PFSK-1 (cell line): ENCODE measurements around the gene RAPH1.

Source experiments
- FOXP2 ChIP-seq: optimal IDR thresholded peaks from 2 replicates; pipeline ENCODE3; 2011; ENCODE audit warnings: borderline replicate concordance, control low read depth, inconsistent platforms; ENCODE audit not compliant: insufficient read depth; ENCODE audit errors: extremely low read length, extremely low read depth
- POLR2AphosphoS5 ChIP-seq: IDR thresholded peaks from 2 replicates; pipeline ENCODE4 v1.6.1; 2012; ENCODE audit warnings: low read depth, mild to moderate bottlenecking, control low read depth, low read length, moderate library complexity
- SIN3A ChIP-seq: IDR thresholded peaks from 2 replicates; pipeline ENCODE4 v1.6.1; 2012; ENCODE audit warnings: mild to moderate bottlenecking, low read length, moderate library complexity, borderline replicate concordance; ENCODE audit not compliant: insufficient read depth
- TAF1 ChIP-seq: IDR thresholded peaks from 2 replicates; pipeline ENCODE4 v1.6.1; 2012; ENCODE audit warnings: low read length, control low read depth, borderline replicate concordance; ENCODE audit not compliant: insufficient read depth
- TF ChIP-seq, protein P1 (sequence below), 2 experiments: IDR thresholded peaks; 2 replicates each; pipeline versions ENCODE4 v1.6.1 to v1.8.0; 2011 to 2012; ENCODE audit warnings: low read depth in 2 of 2, low read length in 2 of 2, control low read depth in 1 of 2, inconsistent platforms in 1 of 2, mild to moderate bottlenecking in 1 of 2, moderate library complexity in 1 of 2; ENCODE audit not compliant: insufficient read depth in 1 of 2

Gene RAPH1

GRCh38 chr2:203413796-203414195 is 121.3 kb downstream of the RAPH1 start:
- no peak for TF ChIP-seq FOXP2
- no peak for TF ChIP-seq TAF1
- TF ChIP-seq POLR2AphosphoS5 = no peak
- TF ChIP-seq SIN3A = no peak
- TF ChIP-seq, protein P1, sequence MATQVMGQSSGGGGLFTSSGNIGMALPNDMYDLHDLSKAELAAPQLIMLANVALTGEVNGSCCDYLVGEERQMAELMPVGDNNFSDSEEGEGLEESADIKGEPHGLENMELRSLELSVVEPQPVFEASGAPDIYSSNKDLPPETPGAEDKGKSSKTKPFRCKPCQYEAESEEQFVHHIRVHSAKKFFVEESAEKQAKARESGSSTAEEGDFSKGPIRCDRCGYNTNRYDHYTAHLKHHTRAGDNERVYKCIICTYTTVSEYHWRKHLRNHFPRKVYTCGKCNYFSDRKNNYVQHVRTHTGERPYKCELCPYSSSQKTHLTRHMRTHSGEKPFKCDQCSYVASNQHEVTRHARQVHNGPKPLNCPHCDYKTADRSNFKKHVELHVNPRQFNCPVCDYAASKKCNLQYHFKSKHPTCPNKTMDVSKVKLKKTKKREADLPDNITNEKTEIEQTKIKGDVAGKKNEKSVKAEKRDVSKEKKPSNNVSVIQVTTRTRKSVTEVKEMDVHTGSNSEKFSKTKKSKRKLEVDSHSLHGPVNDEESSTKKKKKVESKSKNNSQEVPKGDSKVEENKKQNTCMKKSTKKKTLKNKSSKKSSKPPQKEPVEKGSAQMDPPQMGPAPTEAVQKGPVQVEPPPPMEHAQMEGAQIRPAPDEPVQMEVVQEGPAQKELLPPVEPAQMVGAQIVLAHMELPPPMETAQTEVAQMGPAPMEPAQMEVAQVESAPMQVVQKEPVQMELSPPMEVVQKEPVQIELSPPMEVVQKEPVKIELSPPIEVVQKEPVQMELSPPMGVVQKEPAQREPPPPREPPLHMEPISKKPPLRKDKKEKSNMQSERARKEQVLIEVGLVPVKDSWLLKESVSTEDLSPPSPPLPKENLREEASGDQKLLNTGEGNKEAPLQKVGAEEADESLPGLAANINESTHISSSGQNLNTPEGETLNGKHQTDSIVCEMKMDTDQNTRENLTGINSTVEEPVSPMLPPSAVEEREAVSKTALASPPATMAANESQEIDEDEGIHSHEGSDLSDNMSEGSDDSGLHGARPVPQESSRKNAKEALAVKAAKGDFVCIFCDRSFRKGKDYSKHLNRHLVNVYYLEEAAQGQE (IDR thresholded peaks at IDR 0.05; ENCODE audit: insufficient read depth in 1 of 2, low read depth in 2 of 2, low read length in 2 of 2) = no peak

- TF ChIP-seq POLR2AphosphoS5 (no peak), SIN3A (no peak), FOXP2 (no peak)
- TF ChIP-seq, protein P1 (IDR thresholded peaks at IDR 0.05; ENCODE audit: insufficient read depth in 1 of 2, low read depth in 2 of 2, low read length in 2 of 2) = no peak
These were observed 122.4 kb downstream of the RAPH1 start for GRCh38 chr2:203412546-203413331.

- TF ChIP-seq POLR2AphosphoS5 = no peak
- TF ChIP-seq, protein P1 (IDR thresholded peaks at IDR 0.05; ENCODE audit: insufficient read depth in 1 of 2, low read depth in 2 of 2, low read length in 2 of 2) = no peak
- TF ChIP-seq FOXP2 = no peak
- no peak for TF ChIP-seq TAF1
- no peak for TF ChIP-seq SIN3A
These were observed 127.6 kb downstream of the RAPH1 start for GRCh38 chr2:203407496-203407895.

- TF ChIP-seq SIN3A (no peak), POLR2AphosphoS5 (no peak), FOXP2 (no peak), TAF1 (no peak)
- TF ChIP-seq, protein P1 (IDR thresholded peaks at IDR 0.05; ENCODE audit: insufficient read depth in 1 of 2, low read depth in 2 of 2, low read length in 2 of 2) = no peak
These were observed 130.1 kb downstream of the RAPH1 start for GRCh38 chr2:203404996-203405395.
